PFSK-1 (cell line): Measurements from ENCODE around the gene HCST.
A peak's percentile ranks its signal among the peaks of the same experiment; 100 is the strongest.

Source experiments
- FOXP2 ChIP-seq: optimal IDR thresholded peaks from 2 replicates; pipeline ENCODE3; 2011; ENCODE audit warnings: borderline replicate concordance, control low read depth, inconsistent platforms; ENCODE audit not compliant: insufficient read depth; ENCODE audit errors: extremely low read length, extremely low read depth
- POLR2AphosphoS5 ChIP-seq: IDR thresholded peaks from 2 replicates; pipeline ENCODE4 v1.6.1; 2012; ENCODE audit warnings: low read depth, mild to moderate bottlenecking, control low read depth, low read length, moderate library complexity
- SIN3A ChIP-seq: IDR thresholded peaks from 2 replicates; pipeline ENCODE4 v1.6.1; 2012; ENCODE audit warnings: mild to moderate bottlenecking, low read length, moderate library complexity, borderline replicate concordance; ENCODE audit not compliant: insufficient read depth
- TAF1 ChIP-seq: IDR thresholded peaks from 2 replicates; pipeline ENCODE4 v1.6.1; 2012; ENCODE audit warnings: low read length, control low read depth, borderline replicate concordance; ENCODE audit not compliant: insufficient read depth
- TF ChIP-seq, protein P1 (sequence below), 2 experiments: IDR thresholded peaks; 2 replicates each; pipeline versions ENCODE4 v1.6.1 to v1.8.0; 2011 to 2012; ENCODE audit warnings: low read depth in 2 of 2, low read length in 2 of 2, control low read depth in 1 of 2, inconsistent platforms in 1 of 2, mild to moderate bottlenecking in 1 of 2, moderate library complexity in 1 of 2; ENCODE audit not compliant: insufficient read depth in 1 of 2

HCST gene

DNA sequence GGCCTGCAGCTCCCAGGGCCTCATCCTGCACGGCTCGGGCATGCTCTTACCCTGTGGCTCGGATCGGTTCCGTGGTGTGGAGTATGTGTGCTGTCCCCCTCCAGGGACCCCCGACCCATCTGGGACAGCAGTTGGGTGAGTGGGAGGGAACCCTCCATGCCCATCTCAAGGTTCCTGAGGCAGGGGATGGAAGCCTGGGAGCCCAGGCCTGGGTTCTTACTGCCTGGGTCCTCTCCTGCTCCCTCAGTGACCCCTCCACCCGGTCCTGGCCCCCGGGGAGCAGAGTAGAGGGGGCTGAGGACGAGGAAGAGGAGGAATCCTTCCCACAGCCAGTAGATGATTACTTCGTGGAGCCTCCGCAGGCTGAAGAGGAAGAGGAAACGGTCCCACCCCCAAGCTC is 30.7 kb upstream of the HCST start:
- TF ChIP-seq FOXP2, result no peak
- TF ChIP-seq TAF1, result no peak
- no peak for TF ChIP-seq POLR2AphosphoS5
- no peak for TF ChIP-seq SIN3A
- TF ChIP-seq, protein P1, sequence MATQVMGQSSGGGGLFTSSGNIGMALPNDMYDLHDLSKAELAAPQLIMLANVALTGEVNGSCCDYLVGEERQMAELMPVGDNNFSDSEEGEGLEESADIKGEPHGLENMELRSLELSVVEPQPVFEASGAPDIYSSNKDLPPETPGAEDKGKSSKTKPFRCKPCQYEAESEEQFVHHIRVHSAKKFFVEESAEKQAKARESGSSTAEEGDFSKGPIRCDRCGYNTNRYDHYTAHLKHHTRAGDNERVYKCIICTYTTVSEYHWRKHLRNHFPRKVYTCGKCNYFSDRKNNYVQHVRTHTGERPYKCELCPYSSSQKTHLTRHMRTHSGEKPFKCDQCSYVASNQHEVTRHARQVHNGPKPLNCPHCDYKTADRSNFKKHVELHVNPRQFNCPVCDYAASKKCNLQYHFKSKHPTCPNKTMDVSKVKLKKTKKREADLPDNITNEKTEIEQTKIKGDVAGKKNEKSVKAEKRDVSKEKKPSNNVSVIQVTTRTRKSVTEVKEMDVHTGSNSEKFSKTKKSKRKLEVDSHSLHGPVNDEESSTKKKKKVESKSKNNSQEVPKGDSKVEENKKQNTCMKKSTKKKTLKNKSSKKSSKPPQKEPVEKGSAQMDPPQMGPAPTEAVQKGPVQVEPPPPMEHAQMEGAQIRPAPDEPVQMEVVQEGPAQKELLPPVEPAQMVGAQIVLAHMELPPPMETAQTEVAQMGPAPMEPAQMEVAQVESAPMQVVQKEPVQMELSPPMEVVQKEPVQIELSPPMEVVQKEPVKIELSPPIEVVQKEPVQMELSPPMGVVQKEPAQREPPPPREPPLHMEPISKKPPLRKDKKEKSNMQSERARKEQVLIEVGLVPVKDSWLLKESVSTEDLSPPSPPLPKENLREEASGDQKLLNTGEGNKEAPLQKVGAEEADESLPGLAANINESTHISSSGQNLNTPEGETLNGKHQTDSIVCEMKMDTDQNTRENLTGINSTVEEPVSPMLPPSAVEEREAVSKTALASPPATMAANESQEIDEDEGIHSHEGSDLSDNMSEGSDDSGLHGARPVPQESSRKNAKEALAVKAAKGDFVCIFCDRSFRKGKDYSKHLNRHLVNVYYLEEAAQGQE (IDR thresholded peaks at IDR 0.05; ENCODE audit: insufficient read depth in 1 of 2, low read depth in 2 of 2, low read length in 2 of 2), result no peak

DNA sequence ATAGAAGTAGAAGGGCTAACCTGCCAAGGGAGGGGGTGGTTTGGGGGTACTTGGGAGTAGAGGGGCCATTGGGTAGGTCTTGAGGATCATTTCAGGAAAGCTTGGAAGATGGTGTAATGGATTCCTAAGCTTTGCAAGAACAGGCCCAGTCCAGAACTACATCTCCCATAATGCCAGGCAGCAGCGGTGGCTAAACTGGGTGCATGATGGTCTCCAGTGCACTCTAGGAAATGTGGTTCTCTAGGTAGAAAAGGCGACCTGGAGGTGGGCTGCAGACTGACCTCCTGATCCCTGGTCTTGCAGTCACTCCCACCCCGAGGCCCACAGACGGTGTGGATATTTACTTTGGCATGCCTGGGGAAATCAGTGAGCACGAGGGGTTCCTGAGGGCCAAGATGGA is 30.1 kb upstream of the HCST start:
- TF ChIP-seq FOXP2, result no peak
- TF ChIP-seq POLR2AphosphoS5, result no peak
- TF ChIP-seq TAF1, result no peak
- TF ChIP-seq, protein P1 (IDR thresholded peaks at IDR 0.05; ENCODE audit: insufficient read depth in 1 of 2, low read depth in 2 of 2, low read length in 2 of 2), result no peak
- TF ChIP-seq SIN3A, result no peak

DNA sequence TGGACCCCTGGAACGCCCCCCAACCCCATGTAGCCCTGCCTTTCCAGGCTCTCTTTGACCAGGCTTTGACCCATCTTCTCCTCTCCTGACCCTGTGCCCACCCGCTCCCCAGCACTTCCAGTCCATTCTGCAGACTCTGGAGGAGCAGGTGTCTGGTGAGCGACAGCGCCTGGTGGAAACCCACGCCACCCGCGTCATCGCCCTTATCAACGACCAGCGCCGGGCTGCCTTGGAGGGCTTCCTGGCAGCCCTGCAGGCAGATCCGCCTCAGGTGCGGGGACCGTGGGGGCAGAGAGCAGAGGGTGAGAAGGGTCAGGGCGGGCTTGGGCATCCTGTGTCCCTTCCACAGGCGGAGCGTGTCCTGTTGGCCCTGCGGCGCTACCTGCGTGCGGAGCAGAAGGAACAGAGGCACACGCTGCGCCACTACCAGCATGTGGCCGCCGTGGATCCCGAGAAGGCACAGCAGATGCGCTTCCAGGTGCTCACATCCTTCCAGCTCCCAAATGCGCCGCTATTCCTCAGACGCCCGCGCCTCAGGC is 27.9 kb upstream of the HCST start:
- no peak for TF ChIP-seq TAF1
- TF ChIP-seq FOXP2, result no peak
- TF ChIP-seq, protein P1 (IDR thresholded peaks at IDR 0.05; ENCODE audit: insufficient read depth in 1 of 2, low read depth in 2 of 2, low read length in 2 of 2), result no peak
- TF ChIP-seq POLR2AphosphoS5, result no peak
- TF ChIP-seq SIN3A, result no peak

DNA sequence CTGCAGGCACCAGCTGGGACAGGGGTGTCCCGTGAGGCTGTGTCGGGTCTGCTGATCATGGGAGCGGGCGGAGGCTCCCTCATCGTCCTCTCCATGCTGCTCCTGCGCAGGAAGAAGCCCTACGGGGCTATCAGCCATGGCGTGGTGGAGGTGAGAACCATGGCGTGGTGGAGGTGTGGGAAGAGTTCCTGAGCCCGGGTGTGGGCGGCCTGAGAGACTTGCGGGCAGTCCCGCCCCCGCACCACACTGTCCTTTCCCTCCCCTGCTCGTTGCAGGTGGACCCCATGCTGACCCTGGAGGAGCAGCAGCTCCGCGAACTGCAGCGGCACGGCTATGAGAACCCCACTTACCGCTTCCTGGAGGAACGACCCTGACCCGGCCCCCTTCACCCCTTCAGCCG is 23.3 kb upstream of the HCST start:
- no peak for TF ChIP-seq POLR2AphosphoS5
- TF ChIP-seq, protein P1 (IDR thresholded peaks at IDR 0.05; ENCODE audit: insufficient read depth in 1 of 2, low read depth in 2 of 2, low read length in 2 of 2), result no peak
- no peak for TF ChIP-seq FOXP2
- no peak for TF ChIP-seq SIN3A
- no peak for TF ChIP-seq TAF1

DNA sequence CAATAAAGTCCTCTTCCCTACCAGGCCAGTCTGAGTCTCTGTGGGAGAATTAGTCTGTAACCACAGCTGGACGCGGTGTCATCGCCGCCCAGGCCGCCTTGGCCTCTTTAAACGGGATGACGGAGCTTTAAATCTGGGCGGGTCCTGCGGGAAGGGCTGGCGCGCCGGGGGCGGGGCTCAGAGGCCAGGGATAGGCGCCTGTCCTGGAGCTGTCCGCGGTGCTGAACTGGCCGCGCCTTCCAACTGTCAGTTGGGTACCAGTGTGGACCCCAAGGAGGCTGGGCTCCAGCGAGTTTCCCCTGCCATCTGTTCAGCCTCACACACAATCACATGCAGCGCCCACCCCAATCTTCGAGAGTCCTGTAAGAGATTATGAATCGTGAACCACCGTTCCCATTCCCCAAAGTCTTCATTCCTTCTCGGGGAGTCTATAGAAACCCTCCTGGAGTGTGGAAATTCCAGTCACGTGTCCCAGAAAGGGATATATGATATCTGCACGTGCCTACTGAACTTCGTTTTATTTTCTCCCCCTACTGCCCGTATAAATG is 22.5 kb upstream of the HCST start:
- TF ChIP-seq TAF1, result no peak
- TF ChIP-seq, protein P1 (IDR thresholded peaks at IDR 0.05; ENCODE audit: insufficient read depth in 1 of 2, low read depth in 2 of 2, low read length in 2 of 2), result peak; percentile 99 to 100
- TF ChIP-seq FOXP2, result peak; percentile 67
- TF ChIP-seq POLR2AphosphoS5, result no peak
- peak; percentile 97; the same call in 1 of the 2 replicates for TF ChIP-seq SIN3A
